GM20000 (cell line): ENCODE results near the gene CDC25A.

Experiments used
- DNase-seq: peaks from one replicate; pipeline ENCODE4 v3.0.0; 2012; ENCODE audit warnings: low spot score
- CTCF ChIP-seq: IDR thresholded peaks from 2 replicates; pipeline ENCODE4 v1.5.1; 2012; ENCODE audit warnings: mild to moderate bottlenecking, control low read depth; ENCODE audit errors: extremely low read depth, missing control alignments

The CDC25A gene

GRCh38 chr3:48140936-48141603 lies 47.1 kb downstream of the CDC25A start:
- DNase-seq = no peak

GRCh38 chr3:48140336-48140757 lies 47.9 kb downstream of the CDC25A start:
- DNase-seq = no peak
- no peak for TF ChIP-seq CTCF

More at GRCh38 chr3:48140936-48141603, 47.1 kb downstream of the CDC25A start:
- no peak for TF ChIP-seq CTCF

- no peak for TF ChIP-seq CTCF
- DNase-seq = no peak
Measured at GRCh38 chr3:48137425-48137999, 50.7 kb downstream of the CDC25A start.

GRCh38 chr3:48135552-48136495 lies 52.4 kb downstream of the CDC25A start:
- TF ChIP-seq CTCF = no peak
- no peak for DNase-seq

- no peak for DNase-seq
- no peak for TF ChIP-seq CTCF
Measured at GRCh38 chr3:48130321-48130904, 57.8 kb downstream of the CDC25A start.

GRCh38 chr3:48129921-48130320 lies 58.3 kb downstream of the CDC25A start:
- no peak for TF ChIP-seq CTCF
- no peak for DNase-seq
